ENCODE measurements around the gene CHPF2.

Gene CHPF2

DNA sequence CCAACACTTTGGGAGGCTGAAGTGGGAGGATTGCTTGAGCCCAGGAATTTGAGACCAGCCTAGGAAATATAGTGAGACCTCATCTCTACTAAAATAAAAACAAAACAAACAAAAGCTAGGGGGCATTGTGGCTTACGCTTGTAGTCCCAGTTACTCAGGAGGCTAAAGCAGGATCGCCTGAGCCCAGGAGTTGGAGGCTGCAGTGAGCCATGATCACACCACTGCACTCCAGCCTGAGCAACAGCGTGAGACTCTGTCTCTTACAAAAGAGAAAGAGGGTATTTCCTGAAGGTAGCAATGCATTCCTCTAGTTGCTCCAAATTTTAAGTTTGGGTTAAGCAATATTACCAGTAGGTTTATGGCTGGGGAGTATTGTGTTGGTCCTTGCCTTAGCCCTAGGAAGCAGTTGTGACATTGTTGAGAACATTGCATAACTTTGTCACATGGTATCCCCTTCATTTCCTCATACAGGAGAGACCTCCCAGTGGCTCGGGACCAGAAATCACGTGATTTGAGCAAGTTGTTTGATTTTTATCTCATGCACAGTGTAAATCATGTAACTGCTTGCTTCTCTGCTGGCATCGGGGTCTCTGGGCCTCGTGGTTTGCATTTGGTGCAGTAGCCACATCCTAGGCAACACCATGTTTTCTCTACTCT, 39.5 kb downstream of the CHPF2 start:
- Mint-ChIP-seq H3K9me3 (no peaks in the 10 kb centered on the region), H3K4me3 (no peak overlapping the region), H3K27me3 (no peaks in the 10 kb centered on the region), H3K27ac (no peak overlapping the region), H3K36me3 (ENCODE audit: low read depth) (no peaks in the 10 kb centered on the region), H3K4me1 (ENCODE audit: low read depth) (peaks cover 29% of the 10 kb centered on the region)
- no peak for DNase-seq

DNA sequence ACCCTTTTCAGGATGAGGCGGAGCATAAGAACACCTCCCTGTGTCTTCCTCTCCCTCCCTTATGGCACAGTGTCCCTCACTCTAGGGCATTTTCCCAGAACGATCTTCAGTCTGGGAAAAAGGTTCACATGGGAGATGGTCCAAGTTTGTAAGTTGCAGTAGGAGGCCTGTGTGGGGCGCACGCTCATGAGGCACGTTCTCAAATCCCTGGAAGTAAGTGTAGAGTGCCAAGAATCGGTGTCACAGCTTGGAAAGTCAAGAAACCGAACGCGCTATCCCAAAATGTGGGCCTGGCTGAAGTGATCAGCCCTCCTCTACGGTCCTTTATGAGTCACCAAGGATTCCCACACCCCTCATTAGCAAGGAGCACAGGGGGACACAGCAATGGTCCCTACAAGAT, 40.1 kb downstream of the CHPF2 start:
- H3K9me3 Mint-ChIP-seq, result no peaks in the 10 kb centered on the region
- H3K4me1 Mint-ChIP-seq (ENCODE audit: low read depth), result peaks cover 33% of the 10 kb centered on the region
- H3K27ac Mint-ChIP-seq, result no peak overlapping the region

DNA sequence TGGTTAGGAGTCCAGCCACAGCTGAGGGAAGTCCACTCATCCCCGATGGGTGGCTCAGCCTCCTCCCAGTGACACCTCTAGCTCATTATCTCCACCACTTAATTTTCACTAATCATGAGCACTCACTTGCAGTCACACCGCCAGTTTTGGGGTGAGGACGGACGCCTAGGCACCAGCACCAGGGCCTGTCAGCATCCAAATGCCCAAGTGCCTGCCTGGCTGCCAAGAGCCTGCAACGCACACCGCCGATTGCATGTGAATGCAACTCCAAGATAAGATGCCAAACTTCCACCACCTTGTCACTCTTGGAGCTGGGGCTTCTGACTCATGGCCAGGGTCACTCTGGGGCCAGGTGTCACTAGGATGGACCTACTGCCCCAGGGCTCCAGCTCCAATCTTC, 40.6 kb downstream of the CHPF2 start:
- no peak for DNase-seq
- H3K4me1 Mint-ChIP-seq (ENCODE audit: low read depth), result peaks cover 35% of the 10 kb centered on the region

More for the DNA sequence above, 40.1 kb downstream of the CHPF2 start:
- no peak for DNase-seq
- Mint-ChIP-seq H3K36me3 (ENCODE audit: low read depth) (no peaks in the 10 kb centered on the region), H3K4me3 (no peak overlapping the region), H3K27me3 (no peaks in the 10 kb centered on the region)

DNA sequence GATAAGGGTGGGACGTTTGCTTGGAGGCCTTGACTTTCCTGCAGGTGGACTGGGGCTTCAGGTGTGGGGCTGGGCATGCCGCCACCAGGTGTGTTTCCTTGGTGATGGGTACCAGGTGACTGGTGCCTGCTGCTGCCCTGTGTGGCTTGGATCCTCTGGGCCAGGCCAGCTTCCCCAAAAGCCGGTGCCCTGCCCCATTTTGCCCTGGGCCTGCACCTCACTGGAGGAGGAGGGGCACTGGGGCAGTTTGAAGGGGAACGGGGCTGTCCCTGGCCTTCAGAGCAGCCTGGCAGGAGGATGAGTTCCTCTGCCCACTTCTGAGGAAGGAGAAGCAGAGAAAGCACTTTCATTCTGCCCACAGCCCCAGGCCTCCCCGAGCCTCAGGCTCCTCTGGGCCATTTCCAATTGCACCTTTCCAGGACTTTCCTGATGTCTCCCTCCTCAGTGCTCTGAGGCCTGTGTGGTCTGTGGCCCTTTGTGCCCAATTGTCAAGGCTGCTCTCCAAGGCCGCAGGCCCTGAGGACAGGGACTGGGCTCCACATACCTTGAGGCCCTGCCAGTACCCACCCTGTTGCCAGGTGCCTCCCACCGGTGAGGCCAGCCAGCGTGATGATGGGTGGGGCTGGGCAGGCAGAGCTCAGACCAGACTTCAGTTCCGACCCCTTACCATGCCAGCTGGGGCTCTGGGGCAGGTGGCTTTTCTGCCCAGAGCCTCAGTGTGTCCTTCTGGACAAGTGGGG, 41.5 kb downstream of the CHPF2 start:
- no peak for DNase-seq
- no peak overlapping the region for H3K4me3 Mint-ChIP-seq
- peaks cover 35% of the 10 kb centered on the region for H3K4me1 Mint-ChIP-seq (ENCODE audit: low read depth)
- no peaks in the 10 kb centered on the region for H3K36me3 Mint-ChIP-seq (ENCODE audit: low read depth)
- no peaks in the 10 kb centered on the region for H3K27me3 Mint-ChIP-seq
- H3K27ac Mint-ChIP-seq, result no peak overlapping the region
- no peaks in the 10 kb centered on the region for H3K9me3 Mint-ChIP-seq

More for the DNA sequence above, 40.6 kb downstream of the CHPF2 start:
- Mint-ChIP-seq H3K27me3 (no peaks in the 10 kb centered on the region), H3K4me3 (no peak overlapping the region), H3K36me3 (ENCODE audit: low read depth) (no peaks in the 10 kb centered on the region), H3K9me3 (no peaks in the 10 kb centered on the region), H3K27ac (no peak overlapping the region)

DNA sequence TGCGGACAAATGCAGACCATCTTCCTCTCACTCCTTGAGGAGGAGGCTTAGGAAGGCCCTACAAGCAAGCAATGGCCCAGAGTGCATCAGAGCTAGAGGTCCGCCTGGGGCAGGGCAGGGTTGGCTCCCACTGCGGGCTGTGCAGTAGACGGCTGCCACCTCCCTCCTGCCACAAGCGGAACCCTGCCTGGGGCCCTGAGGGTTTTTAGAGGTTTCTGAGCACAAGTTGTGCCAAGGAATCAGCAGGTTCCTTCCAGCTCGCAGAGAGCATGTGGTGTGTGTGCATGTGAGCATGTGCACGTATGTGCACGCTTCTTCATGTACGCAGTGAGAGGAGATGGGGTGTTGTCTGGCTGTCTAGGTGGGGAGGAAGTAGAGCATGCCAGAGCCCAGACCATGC, 42.1 kb downstream of the CHPF2 start:
- Mint-ChIP-seq H3K9me3 (no peaks in the 10 kb centered on the region), H3K4me3 (no peak overlapping the region), H3K27me3 (no peaks in the 10 kb centered on the region), H3K27ac (no peak overlapping the region), H3K4me1 (ENCODE audit: low read depth) (peaks cover 35% of the 10 kb centered on the region), H3K36me3 (ENCODE audit: low read depth) (no peaks in the 10 kb centered on the region)
- no peak for DNase-seq

DNA sequence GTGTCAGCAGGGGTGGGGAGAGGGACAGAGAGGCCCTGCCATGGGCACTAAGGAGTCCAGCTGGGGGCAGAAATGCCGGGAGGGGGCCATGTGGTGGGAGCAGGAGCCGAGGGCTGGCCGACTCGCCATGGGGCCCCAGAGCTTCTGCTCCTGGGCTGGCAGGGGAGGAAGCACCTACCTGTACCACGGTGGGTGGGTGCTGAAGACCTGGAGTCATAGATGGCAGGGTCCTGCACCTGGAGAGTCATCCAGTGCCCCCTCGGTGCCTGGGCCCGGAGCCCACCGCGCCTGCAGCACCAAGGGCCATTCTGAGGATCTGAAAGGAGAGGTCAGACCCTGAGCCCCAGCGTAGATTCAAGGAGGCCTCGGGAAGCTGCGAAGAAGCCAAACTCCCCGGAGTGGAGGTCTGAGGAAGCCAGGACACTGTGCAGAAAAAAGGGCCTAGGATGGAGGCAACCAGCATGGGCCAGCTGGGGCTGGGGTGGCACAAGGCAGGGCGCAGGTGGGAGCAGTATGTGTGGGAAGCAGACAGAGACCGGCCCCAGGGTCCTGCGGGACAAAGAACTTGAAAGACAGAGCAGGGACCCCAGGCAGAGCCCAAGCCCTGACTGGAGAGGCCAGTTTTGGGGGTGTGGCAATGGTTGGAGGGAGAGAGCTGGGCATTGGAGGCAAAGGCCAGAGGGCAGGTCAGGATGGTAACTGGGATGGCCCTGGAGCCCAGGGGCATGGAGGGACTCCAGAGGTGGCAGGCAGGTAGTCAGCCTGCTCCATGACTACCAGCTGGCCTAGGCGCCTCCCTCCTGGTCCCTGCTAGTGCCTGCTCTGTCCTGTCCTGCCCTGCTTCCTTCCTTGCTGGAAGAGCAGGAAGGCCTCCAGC, 42.9 kb downstream of the CHPF2 start:
- Mint-ChIP-seq H3K27me3 (peaks cover 3% of the 10 kb centered on the region), H3K27ac (no peak overlapping the region), H3K4me1 (ENCODE audit: low read depth) (peaks cover 35% of the 10 kb centered on the region)

DNA sequence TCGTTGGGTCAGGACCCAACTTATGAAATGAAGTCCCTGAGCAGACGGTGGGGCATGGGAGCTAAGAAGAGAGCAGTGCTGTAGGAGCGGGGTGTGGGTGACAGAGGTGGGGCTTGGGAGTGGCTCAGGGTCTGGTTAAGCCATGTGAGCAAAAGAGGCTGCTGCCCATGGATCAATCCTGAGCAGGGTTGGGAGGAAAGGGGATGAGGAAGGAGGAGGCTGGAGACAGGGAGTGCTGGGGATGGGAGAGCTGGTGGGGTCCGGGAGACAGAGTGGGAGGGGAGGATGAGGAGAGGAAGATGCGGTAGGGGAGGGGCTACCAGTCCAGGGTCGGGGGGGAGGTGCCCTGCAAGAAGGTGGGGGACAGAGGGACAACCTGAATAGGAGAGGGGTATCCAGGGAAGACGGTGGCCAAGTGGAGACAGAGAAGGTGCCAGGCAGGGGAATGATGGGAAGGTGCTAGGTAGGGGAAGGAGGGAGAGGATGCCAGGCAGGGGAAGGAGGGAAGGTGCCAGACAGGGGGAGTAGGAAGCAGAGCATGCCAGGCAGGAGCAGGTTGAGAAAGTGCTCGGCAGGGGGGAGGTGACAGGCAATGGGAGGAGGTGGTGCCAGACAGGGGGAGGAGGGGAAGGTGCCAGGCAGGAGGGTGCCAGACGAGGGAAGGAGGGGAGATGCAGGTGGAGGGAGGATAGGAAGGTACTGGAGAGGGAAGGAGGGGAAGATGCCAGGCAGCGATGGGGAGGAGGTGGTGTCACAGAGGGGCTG, 43.7 kb downstream of the CHPF2 start:
- Mint-ChIP-seq H3K4me3 (peak overlapping the region; percentile 42), H3K4me1 (ENCODE audit: low read depth) (peaks cover 35% of the 10 kb centered on the region), H3K9me3 (no peaks in the 10 kb centered on the region), H3K36me3 (ENCODE audit: low read depth) (no peaks in the 10 kb centered on the region), H3K27me3 (peaks cover 5% of the 10 kb centered on the region), H3K27ac (no peak overlapping the region)
- DNase-seq, result peak; percentile 38

More for the DNA sequence above, 42.9 kb downstream of the CHPF2 start:
- no peaks in the 10 kb centered on the region for H3K36me3 Mint-ChIP-seq (ENCODE audit: low read depth)
- no peaks in the 10 kb centered on the region for H3K9me3 Mint-ChIP-seq
- no peak for DNase-seq
- H3K4me3 Mint-ChIP-seq, result no peak overlapping the region

DNA sequence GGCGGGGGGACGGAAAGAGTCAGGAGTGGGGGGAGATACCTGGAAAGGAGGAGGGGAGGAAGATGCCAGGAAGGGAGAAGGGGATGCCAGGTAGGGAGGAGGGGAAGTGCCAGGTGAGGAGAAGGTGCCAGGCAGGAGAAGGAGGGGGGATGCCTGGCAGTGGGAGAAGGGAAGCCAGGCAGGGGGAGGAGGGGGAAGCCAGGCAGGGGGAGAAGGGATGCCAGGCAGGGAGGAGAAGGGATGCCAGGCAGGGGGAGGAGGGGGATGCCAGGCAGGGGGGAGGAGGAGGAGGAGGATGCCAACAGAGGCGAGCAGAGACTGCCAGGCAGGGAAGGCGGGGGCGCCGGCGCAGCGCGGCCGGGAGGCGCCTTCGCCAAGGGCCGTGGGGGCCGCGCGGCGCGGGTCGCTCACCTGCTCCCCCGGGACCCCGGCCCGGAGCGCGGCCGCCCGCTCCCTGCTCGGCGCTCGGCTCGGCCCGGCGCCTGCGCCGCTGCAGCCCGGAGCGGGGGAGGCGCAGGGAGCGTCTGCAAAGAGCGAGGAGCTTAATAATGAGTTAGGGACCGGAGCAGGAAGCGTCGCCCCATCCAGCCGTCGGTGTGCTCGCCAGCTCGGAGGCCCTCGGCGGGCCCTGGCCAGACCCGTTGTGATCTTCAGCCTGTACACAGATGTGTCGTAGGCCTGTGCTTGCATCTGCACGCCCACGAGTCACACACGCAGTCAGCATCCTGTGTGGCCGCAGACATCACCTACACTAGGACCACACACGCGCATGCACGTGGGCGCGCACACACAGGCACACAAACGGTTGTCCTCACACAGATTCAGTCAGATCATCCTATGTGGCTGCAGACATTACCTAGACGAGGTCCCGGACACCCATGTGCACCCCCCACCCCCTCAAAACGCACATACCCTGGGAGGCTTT, 44.6 kb downstream of the CHPF2 start:
- Mint-ChIP-seq H3K4me1 (ENCODE audit: low read depth) (peaks cover 31% of the 10 kb centered on the region), H3K9me3 (no peaks in the 10 kb centered on the region), H3K4me3 (peak overlapping the region; percentile 71), H3K36me3 (ENCODE audit: low read depth) (no peaks in the 10 kb centered on the region), H3K27ac (peak overlapping the region; percentile 20), H3K27me3 (peaks cover 9% of the 10 kb centered on the region)
- peak; percentile 78 for DNase-seq

DNA sequence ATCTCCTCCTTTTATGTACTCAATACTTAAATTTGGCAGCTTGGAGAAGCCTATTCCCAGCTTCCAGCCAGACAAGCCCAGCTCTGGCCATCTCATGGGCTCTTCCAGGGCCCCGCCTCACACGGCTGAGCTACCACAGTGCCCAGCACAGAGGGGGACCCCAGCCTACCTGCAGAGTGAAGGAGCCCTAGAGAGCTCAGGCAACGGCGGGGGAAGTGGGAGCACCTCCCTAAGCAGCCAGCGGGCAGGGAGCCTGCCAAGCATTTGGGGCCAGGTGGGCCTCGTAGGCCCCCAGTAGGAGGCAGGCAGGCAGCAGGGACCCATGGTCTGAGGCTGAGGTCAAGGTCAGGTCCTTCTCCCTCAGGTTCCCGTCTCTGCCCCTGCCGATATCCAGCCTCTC, 45.3 kb downstream of the CHPF2 start:
- H3K27me3 Mint-ChIP-seq, result peaks cover 13% of the 10 kb centered on the region
- H3K9me3 Mint-ChIP-seq, result no peaks in the 10 kb centered on the region
- peaks cover 24% of the 10 kb centered on the region for H3K4me1 Mint-ChIP-seq (ENCODE audit: low read depth)
- no peak overlapping the region for H3K27ac Mint-ChIP-seq
- DNase-seq, result no peak
- peak overlapping the region; percentile 71 for H3K4me3 Mint-ChIP-seq
- H3K36me3 Mint-ChIP-seq (ENCODE audit: low read depth), result no peaks in the 10 kb centered on the region

DNA sequence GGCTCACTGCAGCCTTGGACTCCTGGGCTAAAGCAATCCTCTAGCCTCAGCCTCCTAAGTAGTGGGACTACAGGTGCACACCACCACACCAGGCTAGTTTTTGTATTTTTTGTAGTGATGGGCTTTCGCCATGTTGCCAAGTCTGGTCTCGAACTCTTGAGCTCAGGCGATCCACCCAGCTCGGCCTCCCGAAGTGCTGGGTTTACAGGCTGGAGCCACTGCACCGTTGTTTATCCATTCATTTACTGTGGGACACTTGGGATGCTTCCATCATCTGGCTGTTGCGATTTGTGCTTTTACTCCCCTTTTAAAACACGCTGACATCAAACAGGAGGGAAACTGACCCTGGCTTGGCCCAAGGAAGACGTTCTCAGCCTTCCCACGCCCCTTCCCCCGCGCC, 46.7 kb downstream of the CHPF2 start:
- Mint-ChIP-seq H3K36me3 (ENCODE audit: low read depth) (no peaks in the 10 kb centered on the region), H3K4me3 (no peak overlapping the region), H3K27me3 (peaks cover 13% of the 10 kb centered on the region), H3K4me1 (ENCODE audit: low read depth) (peaks cover 20% of the 10 kb centered on the region), H3K9me3 (no peaks in the 10 kb centered on the region), H3K27ac (no peak overlapping the region)
- no peak for DNase-seq

DNA sequence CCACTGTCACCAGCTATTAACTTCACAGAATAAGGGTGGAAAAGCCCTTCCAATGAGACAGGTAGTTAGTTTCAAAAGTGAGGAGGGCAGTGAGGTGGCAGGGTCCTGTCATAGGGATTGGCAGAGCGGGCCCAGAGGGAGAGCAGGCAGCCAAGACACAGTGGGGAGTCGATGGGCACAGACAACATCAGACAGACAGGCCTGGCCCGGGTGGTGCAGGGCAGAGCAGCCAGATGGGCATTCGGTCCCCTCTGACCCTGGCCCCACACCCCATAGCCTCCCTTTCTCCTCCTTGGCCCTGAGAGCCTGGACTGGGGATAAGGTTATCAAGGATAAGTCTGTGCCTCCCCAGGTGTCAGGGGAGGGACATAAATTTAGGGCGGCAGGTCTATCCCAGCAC, 47.6 kb downstream of the CHPF2 start:
- H3K27ac Mint-ChIP-seq, result no peak overlapping the region
- no peak overlapping the region for H3K4me3 Mint-ChIP-seq

DNA sequence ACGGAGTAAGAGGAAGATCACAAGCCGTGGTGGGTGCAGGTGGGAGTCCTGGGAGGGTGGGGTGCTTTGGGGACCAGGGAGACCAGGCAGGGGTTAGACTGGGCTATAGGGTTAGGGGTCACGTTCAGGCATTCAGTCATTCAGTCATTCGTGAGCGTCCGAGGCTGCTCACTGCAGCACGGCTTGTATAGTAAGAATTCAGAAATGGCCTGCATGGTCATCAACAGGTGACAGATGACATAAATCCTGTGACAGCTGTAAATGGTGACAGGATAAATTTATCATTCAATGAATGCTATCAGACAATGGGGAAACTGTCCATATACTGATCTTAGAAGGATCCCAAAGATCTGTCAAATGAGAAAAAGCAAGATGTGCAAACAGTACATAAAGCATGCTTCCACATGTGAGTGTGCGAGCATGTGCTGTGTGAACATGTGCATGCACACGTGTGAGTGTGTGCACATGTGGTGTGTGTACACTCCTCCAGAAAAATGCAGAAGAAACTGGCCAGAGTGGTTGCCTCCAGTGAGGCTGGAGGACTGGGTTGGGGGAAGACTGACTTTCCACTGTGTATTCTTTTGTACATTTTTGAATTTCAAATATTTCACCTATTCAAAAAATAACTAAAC, 48.2 kb downstream of the CHPF2 start:
- no peaks in the 10 kb centered on the region for H3K9me3 Mint-ChIP-seq
- no peak for DNase-seq
- no peak overlapping the region for H3K27ac Mint-ChIP-seq
- H3K27me3 Mint-ChIP-seq, result peaks cover 13% of the 10 kb centered on the region
- H3K36me3 Mint-ChIP-seq (ENCODE audit: low read depth), result no peaks in the 10 kb centered on the region
- H3K4me3 Mint-ChIP-seq, result no peak overlapping the region
- peaks cover 16% of the 10 kb centered on the region for H3K4me1 Mint-ChIP-seq (ENCODE audit: low read depth)

More for the DNA sequence above, 47.6 kb downstream of the CHPF2 start:
- Mint-ChIP-seq H3K4me1 (ENCODE audit: low read depth) (peaks cover 18% of the 10 kb centered on the region), H3K9me3 (no peaks in the 10 kb centered on the region), H3K36me3 (ENCODE audit: low read depth) (no peaks in the 10 kb centered on the region), H3K27me3 (peaks cover 13% of the 10 kb centered on the region)
- no peak for DNase-seq

DNA sequence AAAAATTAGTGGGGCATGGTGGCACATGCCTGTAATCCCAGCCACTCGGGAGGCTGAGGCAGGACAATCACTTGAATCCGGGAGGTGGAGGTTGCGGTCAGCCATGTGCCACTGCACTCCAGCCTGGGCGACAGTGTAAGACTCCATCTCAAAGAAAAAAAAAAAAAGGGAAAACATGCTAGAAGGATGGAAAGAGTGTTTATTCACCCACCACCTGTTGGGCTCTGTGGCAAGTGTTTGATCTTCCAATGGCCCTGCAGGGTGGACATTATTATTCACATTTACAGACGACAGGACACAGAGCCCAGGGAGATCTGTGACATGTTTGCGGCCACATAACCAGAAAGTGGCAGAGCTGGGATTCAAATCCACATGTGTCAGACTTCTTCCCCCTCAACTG, 49.4 kb downstream of the CHPF2 start:
- no peaks in the 10 kb centered on the region for H3K36me3 Mint-ChIP-seq (ENCODE audit: low read depth)
- no peak for DNase-seq
- H3K4me1 Mint-ChIP-seq (ENCODE audit: low read depth), result peaks cover 16% of the 10 kb centered on the region
- H3K4me3 Mint-ChIP-seq, result no peak overlapping the region
- peaks cover 13% of the 10 kb centered on the region for H3K27me3 Mint-ChIP-seq
- no peaks in the 10 kb centered on the region for H3K9me3 Mint-ChIP-seq
- H3K27ac Mint-ChIP-seq, result no peak overlapping the region

Data from activated T-cell treated with anti-CD3 and anti-CD28 coated beads, Interleukin-2, amount 50 U/mL, for 24 hours (primary cell).